Hematopoietic multipotent progenitor cell treated with erythropoietin and hydrocortisone succinate and interleukin-3 and kit ligand, for 6 days (in vitro differentiated cells): Measurements from ENCODE around the gene URGCP.
"Not testable (repeated sequence)": the region's sequence is repeated elsewhere in the genome, so short reads cannot be mapped to it uniquely, and the experiment has no call there.

Source experiments
- DNase-seq: peaks from one replicate; pipeline ENCODE4 v3.0.0-alpha.2; 2015

URGCP gene

GRCh38 chr7:43871064-43871463 is 35.3 kb downstream of the URGCP start:
- no peak for DNase-seq

DNA sequence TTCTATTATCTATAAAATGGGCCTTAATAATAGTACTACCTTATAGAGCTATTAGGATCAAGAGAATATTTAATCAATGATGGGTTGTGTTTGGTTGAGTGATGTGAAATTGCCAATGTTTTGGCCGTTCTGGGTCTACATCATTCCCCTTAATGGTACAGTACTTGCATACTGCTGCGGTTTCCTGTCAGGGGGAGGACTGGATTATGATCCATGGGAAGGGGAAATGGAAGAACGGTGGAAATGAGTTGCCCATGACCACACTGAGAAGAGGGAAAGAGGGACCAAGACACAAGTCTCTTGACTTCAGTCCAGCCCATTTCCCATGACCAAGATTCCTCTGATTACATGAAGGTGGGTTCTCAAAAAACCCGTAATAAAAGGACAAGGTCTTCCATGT is 36.1 kb downstream of the URGCP start:
- DNase-seq, result no peak

GRCh38 chr7:43869867-43870240 is 36.5 kb downstream of the URGCP start:
- DNase-seq, result peak; percentile 56

DNA sequence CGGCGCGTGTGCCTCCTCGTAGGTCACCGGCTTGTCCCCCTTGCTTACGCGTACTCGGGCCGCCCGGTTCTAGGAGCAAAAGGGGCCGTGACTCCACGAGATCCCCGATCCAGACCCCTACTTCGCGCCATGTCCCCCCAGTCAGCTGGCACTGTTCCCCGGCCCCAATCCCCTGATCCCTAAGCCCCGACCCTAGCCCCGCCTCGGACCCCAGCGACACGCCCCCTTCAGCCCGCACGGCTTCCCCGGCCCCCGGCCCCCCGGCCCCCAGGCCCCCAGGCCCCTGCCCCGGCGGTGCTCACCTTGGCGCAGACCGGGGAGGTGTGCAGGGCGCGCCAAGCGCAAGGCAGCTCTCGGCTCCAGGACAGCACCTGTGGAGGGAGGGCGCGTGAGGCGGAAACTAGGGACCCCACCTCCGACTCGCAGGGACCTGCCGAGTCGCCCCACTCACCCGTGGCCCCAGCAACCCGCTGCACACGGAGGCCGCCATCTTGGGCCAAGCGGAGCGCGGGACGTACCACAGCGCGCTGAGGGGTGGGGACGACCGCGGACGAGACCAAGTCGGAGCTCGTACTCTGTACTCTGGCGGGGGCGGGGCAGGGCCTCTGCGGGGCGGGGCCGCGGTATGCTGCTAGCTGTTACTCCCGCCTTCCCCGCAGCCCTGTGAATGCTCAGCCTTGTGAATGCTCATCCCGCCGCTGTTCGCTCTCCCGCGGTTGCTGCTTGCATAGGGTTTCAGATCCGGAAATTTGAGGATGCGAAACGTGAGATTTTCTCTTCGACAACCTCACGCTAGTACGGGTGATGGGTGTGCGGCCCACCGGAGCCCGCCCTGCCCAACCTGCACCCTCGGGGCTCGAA is 37.2 kb downstream of the URGCP start, which contains the start of gene MRPS24:
TSS of gene MRPS24 (minus strand) at position 512 of the 861 bp plus-strand sequence. CDS start at position 490, 22 bp downstream.
- peak; percentile 97 for DNase-seq

DNA sequence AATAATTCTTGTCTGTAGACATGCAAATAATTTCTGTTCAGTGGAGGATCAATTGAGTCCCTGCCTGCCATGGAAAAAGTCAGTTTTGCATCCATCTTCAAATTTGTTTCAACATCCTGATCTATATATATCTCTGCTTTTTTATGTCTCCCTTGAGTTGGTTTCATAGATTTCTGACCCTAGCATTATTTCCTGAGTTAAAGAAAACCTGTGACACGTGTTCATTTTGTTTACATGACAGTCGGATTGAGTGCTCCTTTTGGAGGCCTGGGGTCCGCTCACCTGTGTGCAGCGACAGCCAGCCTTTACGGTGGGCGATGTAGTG is 37.8 kb downstream of the URGCP start:
- DNase-seq, result no peak

DNA sequence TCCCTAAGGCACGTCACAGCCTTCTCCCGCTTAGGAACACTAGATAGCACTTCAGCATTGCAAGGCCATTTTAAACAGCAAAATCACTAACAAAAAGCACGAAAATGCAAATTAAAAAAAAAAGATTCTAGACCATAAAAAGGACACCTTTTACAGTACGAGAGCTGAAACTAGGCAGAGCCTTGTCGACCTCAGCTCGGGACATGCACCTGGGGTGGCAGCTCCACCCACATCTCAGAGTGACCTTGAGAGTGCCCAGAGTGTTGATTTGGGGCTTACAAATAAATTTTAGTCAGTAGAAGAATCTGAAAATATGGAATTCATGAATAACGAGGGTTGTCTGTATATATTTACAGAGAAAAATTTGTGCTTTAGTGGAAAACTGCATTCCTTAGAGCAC is 38.2 kb downstream of the URGCP start:
- DNase-seq, result no peak

DNA sequence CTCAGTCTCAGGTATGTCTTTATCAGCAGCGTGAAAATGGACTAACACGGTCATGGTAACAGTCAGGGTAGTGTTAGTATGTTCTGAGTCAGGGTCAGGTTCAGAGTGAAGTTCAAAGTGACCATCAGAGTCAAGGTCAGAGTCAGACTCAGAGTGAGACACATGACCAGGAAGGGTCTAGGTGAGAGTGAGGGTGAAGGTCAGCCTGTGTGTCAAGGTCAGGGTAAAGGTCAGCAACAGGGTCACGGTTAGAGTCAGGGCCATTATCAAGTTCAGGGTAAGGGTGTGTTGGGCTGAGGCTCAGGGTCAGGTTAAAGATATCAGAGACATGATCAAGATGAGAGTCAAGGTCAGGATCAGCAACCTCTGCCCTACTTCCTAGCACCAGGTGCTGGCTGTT is 41.1 kb downstream of the URGCP start:
- no peak for DNase-seq

GRCh38 chr7:43864126-43864525 is 42.3 kb downstream of the URGCP start:
- DNase-seq, result no peak

DNA sequence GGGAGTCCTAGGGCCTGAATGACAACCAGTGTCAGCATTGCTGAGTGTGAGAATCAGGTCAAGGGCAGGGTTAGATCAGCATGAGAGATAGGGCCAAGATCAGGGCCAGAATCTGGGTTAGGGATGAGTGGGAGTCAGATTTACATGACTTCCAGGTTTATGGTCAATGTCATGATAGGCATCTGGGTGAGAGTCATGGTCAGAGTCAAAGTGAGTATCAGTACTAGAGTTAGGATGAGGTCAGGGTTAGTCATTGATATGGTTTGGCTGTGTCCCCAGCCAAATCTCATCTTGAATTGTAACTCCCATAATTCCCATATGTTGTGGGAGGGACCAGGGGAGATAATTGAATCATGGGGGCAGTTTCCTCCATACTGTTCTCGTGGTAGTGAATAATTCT is 49.4 kb downstream of the URGCP start:
- no peak for DNase-seq

GRCh38 chr7:43856316-43856715 is 50.1 kb downstream of the URGCP start:
- DNase-seq, result no peak

- no peak for DNase-seq
Measured at GRCh38 chr7:43855176-43855575, 51.2 kb downstream of the URGCP start.

- no peak for DNase-seq
Measured at GRCh38 chr7:43851805-43852204, 54.6 kb downstream of the URGCP start.

- peak; percentile 66 for DNase-seq
Measured at GRCh38 chr7:43850348-43851116, 55.9 kb downstream of the URGCP start.

DNA sequence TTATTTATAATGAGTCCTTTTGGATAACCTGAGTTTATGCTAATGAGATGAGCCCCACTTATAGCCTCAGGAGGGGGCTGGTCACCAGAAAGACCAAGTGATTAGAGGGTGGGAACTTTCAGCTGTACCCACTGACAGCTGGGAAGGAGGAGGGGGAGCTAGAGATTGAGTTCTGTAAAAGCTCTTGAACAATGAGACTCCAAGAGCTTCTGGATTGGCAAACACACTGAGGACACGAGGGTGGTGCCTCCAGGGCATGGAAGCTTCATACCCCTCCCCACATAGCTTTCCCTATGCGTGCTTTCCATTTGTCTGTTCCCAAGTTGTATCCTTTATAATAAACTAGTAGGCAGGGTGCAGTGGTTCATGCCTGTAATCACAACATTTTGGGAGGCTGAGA is 57.3 kb downstream of the URGCP start:
- no peak for DNase-seq

DNA sequence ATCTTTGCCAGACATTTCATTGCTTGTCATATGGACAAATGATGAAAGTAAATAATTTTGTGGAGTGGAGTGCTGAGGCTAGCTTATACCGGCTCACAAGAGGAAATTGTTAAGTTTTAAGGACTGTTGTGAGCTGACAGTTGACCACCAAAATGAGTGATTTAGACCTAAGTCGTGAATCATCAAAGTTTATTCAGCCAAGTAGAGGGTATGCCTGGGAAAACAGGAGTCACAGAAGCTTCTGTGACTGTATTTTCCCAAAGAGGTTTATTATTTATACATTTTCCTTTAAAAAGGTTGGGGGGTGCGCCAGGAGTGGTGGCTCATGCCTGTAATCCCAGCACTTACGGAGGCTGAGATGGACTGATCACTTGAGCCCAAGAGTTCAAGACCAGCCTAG is 58.9 kb downstream of the URGCP start:
- DNase-seq, result no peak

DNA sequence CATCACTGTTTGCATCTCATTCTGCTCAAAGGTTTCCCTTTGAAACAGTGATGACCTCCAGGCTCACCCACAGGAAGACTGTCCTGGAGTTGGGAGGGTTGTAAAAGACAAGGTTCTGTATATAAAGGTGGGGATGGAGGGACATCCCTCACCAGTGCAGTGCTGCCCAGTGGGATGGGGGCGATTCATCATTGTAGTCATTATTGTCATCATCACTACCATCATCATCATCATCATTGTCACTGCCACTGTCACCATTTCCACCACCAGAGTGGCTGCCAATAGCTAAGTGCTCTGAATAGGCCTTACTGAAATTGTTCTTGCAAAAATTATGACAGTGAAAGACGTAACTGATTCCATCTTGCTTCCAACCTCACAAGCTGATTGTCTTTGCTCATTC is 61.7 kb downstream of the URGCP start:
- DNase-seq, result no peak

DNA sequence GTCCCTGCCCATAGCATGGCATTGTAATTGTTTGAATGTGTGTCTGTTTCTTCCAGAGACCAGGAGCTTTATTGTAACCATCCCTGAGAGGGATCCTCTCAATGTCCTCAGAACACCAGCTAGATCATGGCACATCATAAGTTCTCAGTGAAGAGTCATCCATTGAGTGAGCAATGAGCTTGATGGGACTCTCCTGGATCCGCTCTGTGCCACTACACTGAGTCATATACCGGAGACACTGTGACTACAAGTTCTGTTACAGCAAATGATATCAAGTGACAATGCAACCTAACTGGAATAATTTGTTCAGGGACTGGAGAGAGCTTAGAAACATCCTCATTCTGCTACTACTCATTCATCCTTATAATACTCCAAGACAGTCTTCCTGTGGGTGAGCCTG is 62.1 kb downstream of the URGCP start:
- DNase-seq, result no peak

GRCh38 chr7:43843296-43843695 is 63.1 kb downstream of the URGCP start:
- DNase-seq, result no peak

DNA sequence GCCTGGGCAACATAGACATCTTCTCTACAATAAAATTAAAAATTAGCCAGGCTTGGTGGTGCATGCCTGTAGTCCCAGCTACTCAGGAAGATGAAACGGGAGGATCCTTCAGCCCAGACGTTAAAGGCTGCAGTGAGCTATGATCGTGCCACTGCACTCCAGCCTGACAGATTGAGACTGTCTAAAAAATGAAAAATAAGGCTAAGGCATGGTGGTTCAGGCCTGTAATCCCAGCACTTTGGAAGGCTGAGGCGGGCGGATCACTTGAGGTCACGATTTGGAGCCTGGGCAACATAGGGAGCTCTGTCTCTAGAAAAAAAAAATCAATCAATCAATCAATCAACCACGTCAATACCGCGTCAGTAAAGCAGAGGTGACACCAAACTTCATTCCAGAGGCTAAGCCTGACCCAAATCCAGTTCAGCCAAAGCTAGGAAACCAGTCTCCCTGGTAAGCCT is 68.2 kb downstream of the URGCP start:
- DNase-seq, result no peak

DNA sequence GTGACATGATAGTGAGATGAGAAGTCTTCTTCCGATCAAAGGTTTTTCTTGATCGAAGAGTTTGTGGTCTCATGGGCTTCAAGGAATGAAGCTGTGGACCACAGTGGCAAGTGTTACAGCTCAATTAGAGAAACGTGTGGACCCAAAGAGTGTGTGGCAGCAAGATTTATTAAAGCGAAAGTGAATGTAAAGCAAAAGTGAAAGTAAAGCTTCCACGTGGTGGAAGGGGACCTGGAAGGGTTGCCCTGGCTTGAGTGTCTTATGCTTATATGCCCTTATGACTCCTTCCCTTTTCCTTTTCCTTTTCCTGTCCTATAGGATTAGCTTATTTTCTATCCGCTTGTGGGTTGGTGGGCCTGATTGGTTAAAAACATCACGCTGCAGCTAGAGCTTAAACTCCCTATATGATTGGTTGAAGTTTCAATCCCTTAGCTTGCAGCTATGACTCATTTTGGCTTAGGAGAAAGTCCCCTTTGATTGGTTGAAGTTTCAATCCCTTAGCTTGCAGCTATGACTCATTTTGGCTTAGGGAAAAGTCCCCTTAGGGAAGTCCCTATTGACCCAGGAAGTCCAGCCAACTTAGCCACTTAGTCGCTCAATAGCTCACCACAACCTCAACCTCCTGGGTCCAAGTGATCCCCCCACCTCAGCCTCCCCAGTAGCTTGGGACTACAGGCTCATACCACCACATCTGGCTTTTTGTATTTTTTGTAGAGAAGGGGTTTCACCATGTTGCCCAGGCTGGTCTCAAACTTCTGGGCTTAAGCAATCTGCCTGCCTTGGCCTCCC is 71.7 kb downstream of the URGCP start:
- peak; percentile 60 for DNase-seq

GRCh38 chr7:43830917-43831316 is 75.5 kb downstream of the URGCP start:
- DNase-seq, result not testable (repeated sequence)
